Hepatocyte (in vitro differentiated cells): ENCODE results near the gene KCNH3.

Source experiments
- EZH2 ChIP-seq: fragments of 200-600 bp; sonication (generic); IDR thresholded peaks from 2 replicates; pipeline ENCODE4 v1.6.1; 2016; ENCODE audit warnings: antibody characterized with exemption, mild to moderate bottlenecking, borderline replicate concordance
- EZH2phosphoT487 ChIP-seq: fragments of 200-600 bp; sonication (generic); IDR thresholded peaks from one replicate; pipeline ENCODE4 v1.6.1; 2018; ENCODE audit warnings: antibody characterized with exemption, mild to moderate bottlenecking, low read depth, moderate library complexity; ENCODE audit not compliant: unreplicated experiment, severe bottlenecking
- TF ChIP-seq, protein P1 (sequence below): fragments of 200-600 bp; sonication (generic); IDR thresholded peaks from 2 replicates; pipeline ENCODE4 v1.5.1; 2016; ENCODE audit warnings: antibody characterized with exemption, mild to moderate bottlenecking; ENCODE audit not compliant: poor library complexity

DNA sequence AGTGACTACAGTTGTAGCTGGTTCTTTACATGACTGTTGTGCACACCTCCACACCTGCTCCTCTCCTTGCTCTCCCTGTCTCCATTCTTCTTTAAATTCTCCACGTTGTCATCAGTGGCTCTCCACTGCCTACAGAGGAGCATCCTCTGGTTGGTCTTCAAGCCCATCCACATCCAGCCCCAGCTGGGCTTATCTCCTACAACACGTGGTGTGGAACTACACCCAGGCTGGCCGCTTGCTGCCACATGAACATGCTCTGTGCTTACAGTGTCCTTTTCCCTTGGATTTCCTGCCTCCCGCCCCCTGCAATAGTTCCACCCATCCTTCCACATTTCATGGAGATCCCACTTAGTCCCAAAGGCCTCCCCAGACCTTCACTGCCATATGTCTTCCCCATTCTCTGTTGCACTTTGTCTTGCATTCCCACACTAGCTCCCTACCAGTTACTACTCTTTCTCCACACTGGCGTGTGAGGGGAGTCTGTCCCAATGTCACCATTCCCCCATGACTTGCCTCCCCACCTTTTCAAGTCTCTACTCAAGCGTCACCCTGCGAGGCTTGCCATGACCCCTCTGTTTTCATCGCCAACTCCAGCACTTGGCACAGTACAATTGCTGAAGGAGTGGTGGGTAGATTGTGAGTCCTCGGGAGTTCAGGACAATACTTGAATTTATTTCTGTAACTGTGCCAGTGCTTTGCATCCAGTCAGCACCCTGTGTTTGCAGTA, 38.9 kb downstream of the KCNH3 start:
- TF ChIP-seq, protein P1, sequence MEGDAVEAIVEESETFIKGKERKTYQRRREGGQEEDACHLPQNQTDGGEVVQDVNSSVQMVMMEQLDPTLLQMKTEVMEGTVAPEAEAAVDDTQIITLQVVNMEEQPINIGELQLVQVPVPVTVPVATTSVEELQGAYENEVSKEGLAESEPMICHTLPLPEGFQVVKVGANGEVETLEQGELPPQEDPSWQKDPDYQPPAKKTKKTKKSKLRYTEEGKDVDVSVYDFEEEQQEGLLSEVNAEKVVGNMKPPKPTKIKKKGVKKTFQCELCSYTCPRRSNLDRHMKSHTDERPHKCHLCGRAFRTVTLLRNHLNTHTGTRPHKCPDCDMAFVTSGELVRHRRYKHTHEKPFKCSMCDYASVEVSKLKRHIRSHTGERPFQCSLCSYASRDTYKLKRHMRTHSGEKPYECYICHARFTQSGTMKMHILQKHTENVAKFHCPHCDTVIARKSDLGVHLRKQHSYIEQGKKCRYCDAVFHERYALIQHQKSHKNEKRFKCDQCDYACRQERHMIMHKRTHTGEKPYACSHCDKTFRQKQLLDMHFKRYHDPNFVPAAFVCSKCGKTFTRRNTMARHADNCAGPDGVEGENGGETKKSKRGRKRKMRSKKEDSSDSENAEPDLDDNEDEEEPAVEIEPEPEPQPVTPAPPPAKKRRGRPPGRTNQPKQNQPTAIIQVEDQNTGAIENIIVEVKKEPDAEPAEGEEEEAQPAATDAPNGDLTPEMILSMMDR: no peak
- no peak for TF ChIP-seq EZH2
- TF ChIP-seq EZH2phosphoT487: no peak
